ENCODE data around the gene SRL. TPM values are rescaled to one million over a fixed set of nuclear protein-coding genes. Genes with fewer than 3 reads are reported as not detected.
A peak's percentile ranks its signal among the peaks of the same experiment; 100 is the strongest.

Gene SRL
- total and polyA plus RNA-seq, 2 of the 13 experiments (the other 11 are each of a cell fraction or from before 2014, with no cell fraction given): 0.05 TPM; not detected in 1

DNA sequence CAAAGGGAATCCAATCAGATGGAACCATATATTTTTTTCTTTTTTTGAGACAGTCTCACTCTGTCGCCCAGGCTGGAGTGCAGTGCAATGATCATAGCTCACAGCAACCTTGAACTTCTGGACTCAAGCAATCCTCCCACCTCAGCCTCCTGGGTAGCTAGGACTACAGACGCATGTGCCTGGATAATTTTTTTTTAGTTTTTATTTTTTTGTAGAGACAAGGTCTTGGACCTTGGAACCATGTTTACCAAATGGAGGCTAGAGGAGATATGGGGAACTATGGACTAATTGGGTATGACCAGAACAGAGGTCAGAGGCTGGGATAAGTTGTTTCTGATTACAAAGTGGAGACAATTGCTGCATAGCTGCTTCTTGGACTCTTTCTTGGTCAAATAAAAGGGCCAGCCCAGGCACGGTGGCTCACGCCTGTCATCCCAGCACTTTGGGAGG, 84.5 kb downstream of the SRL start (continued):
- TF ChIP-seq PRPF4 (IDR thresholded peaks at IDR 0.05; ENCODE audit: low read depth, low read length, poor library complexity, severe bottlenecking) (no peak), ZNF780A (CRISPR knock-in tag; IDR thresholded peaks at IDR 0.05) (no peak), MXD4 (CRISPR knock-in tag; IDR thresholded peaks at IDR 0.05) (0 out of 2 replicates have a peak, but pooled peaks have one; percentile 12), TGIF2 (CRISPR knock-in tag; IDR thresholded peaks at IDR 0.05) (no peak), TAF15 (IDR thresholded peaks at IDR 0.05; ENCODE audit: low read depth, low read length, poor library complexity, severe bottlenecking) (no peak), ZNF83 (CRISPR knock-in tag; IDR thresholded peaks at IDR 0.05; ENCODE audit: borderline replicate concordance) (no peak), CBFB (CRISPR knock-in tag; IDR thresholded peaks at IDR 0.05) (no peak), ZNF138 (CRISPR knock-in tag; IDR thresholded peaks at IDR 0.05; ENCODE audit: low read depth) (no peak), ZNF589 (CRISPR knock-in tag; conservative IDR thresholded peaks at IDR 0.05) (no peak), HES4 (CRISPR knock-in tag; IDR thresholded peaks at IDR 0.05; ENCODE audit: borderline replicate concordance) (no peak), ZNF446 (CRISPR knock-in tag; IDR thresholded peaks at IDR 0.05) (no peak), RARG (CRISPR knock-in tag; IDR thresholded peaks at IDR 0.05; ENCODE audit: low read depth) (no peak)
- TF ChIP-seq, protein P1, sequence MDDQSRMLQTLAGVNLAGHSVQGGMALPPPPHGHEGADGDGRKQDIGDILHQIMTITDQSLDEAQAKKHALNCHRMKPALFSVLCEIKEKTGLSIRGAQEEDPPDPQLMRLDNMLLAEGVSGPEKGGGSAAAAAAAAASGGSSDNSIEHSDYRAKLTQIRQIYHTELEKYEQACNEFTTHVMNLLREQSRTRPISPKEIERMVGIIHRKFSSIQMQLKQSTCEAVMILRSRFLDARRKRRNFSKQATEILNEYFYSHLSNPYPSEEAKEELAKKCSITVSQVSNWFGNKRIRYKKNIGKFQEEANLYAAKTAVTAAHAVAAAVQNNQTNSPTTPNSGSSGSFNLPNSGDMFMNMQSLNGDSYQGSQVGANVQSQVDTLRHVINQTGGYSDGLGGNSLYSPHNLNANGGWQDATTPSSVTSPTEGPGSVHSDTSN (CRISPR knock-in tag; IDR thresholded peaks at IDR 0.05; ENCODE audit: borderline replicate concordance): no peak
- TF ChIP-seq, protein P2, sequence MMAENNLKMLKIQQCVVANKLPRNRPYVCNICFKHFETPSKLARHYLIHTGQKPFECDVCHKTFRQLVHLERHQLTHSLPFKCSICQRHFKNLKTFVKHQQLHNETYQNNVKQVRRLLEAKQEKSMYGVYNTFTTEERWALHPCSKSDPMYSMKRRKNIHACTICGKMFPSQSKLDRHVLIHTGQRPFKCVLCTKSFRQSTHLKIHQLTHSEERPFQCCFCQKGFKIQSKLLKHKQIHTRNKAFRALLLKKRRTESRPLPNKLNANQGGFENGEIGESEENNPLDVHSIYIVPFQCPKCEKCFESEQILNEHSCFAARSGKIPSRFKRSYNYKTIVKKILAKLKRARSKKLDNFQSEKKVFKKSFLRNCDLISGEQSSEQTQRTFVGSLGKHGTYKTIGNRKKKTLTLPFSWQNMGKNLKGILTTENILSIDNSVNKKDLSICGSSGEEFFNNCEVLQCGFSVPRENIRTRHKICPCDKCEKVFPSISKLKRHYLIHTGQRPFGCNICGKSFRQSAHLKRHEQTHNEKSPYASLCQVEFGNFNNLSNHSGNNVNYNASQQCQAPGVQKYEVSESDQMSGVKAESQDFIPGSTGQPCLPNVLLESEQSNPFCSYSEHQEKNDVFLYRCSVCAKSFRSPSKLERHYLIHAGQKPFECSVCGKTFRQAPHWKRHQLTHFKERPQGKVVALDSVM (CRISPR knock-in tag; IDR thresholded peaks at IDR 0.05): peak; percentile 98
- TF ChIP-seq, protein P3, sequence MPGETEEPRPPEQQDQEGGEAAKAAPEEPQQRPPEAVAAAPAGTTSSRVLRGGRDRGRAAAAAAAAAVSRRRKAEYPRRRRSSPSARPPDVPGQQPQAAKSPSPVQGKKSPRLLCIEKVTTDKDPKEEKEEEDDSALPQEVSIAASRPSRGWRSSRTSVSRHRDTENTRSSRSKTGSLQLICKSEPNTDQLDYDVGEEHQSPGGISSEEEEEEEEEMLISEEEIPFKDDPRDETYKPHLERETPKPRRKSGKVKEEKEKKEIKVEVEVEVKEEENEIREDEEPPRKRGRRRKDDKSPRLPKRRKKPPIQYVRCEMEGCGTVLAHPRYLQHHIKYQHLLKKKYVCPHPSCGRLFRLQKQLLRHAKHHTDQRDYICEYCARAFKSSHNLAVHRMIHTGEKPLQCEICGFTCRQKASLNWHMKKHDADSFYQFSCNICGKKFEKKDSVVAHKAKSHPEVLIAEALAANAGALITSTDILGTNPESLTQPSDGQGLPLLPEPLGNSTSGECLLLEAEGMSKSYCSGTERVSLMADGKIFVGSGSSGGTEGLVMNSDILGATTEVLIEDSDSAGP (CRISPR knock-in tag; IDR thresholded peaks at IDR 0.05; ENCODE audit: borderline replicate concordance): peak; percentile 34; the same call in 1 of the 2 replicates
- TF ChIP-seq, protein P4, sequence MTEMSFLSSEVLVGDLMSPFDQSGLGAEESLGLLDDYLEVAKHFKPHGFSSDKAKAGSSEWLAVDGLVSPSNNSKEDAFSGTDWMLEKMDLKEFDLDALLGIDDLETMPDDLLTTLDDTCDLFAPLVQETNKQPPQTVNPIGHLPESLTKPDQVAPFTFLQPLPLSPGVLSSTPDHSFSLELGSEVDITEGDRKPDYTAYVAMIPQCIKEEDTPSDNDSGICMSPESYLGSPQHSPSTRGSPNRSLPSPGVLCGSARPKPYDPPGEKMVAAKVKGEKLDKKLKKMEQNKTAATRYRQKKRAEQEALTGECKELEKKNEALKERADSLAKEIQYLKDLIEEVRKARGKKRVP (CRISPR knock-in tag; IDR thresholded peaks at IDR 0.05): no peak
- TF ChIP-seq, protein P5, sequence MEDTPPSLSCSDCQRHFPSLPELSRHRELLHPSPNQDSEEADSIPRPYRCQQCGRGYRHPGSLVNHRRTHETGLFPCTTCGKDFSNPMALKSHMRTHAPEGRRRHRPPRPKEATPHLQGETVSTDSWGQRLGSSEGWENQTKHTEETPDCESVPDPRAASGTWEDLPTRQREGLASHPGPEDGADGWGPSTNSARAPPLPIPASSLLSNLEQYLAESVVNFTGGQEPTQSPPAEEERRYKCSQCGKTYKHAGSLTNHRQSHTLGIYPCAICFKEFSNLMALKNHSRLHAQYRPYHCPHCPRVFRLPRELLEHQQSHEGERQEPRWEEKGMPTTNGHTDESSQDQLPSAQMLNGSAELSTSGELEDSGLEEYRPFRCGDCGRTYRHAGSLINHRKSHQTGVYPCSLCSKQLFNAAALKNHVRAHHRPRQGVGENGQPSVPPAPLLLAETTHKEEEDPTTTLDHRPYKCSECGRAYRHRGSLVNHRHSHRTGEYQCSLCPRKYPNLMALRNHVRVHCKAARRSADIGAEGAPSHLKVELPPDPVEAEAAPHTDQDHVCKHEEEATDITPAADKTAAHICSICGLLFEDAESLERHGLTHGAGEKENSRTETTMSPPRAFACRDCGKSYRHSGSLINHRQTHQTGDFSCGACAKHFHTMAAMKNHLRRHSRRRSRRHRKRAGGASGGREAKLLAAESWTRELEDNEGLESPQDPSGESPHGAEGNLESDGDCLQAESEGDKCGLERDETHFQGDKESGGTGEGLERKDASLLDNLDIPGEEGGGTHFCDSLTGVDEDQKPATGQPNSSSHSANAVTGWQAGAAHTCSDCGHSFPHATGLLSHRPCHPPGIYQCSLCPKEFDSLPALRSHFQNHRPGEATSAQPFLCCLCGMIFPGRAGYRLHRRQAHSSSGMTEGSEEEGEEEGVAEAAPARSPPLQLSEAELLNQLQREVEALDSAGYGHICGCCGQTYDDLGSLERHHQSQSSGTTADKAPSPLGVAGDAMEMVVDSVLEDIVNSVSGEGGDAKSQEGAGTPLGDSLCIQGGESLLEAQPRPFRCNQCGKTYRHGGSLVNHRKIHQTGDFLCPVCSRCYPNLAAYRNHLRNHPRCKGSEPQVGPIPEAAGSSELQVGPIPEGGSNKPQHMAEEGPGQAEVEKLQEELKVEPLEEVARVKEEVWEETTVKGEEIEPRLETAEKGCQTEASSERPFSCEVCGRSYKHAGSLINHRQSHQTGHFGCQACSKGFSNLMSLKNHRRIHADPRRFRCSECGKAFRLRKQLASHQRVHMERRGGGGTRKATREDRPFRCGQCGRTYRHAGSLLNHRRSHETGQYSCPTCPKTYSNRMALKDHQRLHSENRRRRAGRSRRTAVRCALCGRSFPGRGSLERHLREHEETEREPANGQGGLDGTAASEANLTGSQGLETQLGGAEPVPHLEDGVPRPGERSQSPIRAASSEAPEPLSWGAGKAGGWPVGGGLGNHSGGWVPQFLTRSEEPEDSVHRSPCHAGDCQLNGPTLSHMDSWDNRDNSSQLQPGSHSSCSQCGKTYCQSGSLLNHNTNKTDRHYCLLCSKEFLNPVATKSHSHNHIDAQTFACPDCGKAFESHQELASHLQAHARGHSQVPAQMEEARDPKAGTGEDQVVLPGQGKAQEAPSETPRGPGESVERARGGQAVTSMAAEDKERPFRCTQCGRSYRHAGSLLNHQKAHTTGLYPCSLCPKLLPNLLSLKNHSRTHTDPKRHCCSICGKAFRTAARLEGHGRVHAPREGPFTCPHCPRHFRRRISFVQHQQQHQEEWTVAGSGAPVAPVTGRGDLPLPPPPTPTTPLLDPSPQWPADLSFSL (CRISPR knock-in tag; IDR thresholded peaks at IDR 0.05): no peak

Data from HepG2 (cell line).